Sigmoid colon (tissue), 7 donors: ENCODE measurements around the gene STX18. TPM values are rescaled to one million over a fixed set of nuclear protein-coding genes. Genes with fewer than 3 reads are reported as not detected.

Experiments used
- DNase-seq: peaks from one replicate; pipeline ENCODE4 v3.0.0-alpha.2; 2019
- H3K27ac ChIP-seq, 4 donors: fragments of 200-600 bp; sonication (generic); one replicate each; pipeline ENCODE4 v1.5.1; 2016 to 2019; ENCODE audit warnings: mild to moderate bottlenecking in 1 of 4
- H3K27me3 ChIP-seq, 3 donors: fragments of 200-600 bp; sonication (generic); one replicate each; pipeline ENCODE4 v1.5.1; 2019; ENCODE audit warnings: mild to moderate bottlenecking in 1 of 3
- H3K36me3 ChIP-seq, 4 donors: fragments of 200-600 bp; sonication (generic); one replicate each; pipeline ENCODE4 v1.5.1; 2016 to 2019
- H3K4me1 ChIP-seq, 4 donors: fragments of 200-600 bp; sonication (generic); one replicate each; pipeline ENCODE4 v1.5.1; 2017 to 2019
- H3K4me3 ChIP-seq, 4 donors: fragments of 200-600 bp; sonication (generic); one replicate each; pipeline ENCODE4 v1.5.1; 2017 to 2019; ENCODE audit warnings: mild to moderate bottlenecking in 2 of 4, moderate library complexity in 1 of 4
- H3K9me3 ChIP-seq, 4 donors: fragments of 200-600 bp in 3 of 4; sonication (generic) in 3 of 4; one replicate each; pipeline versions ENCODE4 v1.5.1 to v1.6.1; 2013 to 2019
- CTCF ChIP-seq, 4 experiments: fragments of 450-650 bp in 3 of 4; fragments of 200-600 bp in 1 of 4; IDR thresholded peaks; one replicate each; pipeline ENCODE4 v1.5.1; 2016 to 2019; ENCODE audit warnings: antibody characterized with exemption in 4 of 4, mild to moderate bottlenecking in 3 of 4, moderate library complexity in 2 of 4
- EP300 ChIP-seq, 4 donors: sonication (generic); formaldehyde crosslinking; IDR thresholded peaks; one replicate each; pipeline ENCODE4 v1.6.1; 2017; ENCODE audit warnings: antibody characterized with exemption in 4 of 4
- POLR2A ChIP-seq, 2 donors: fragments of 450-650 bp; IDR thresholded peaks; one replicate each; pipeline ENCODE4 v1.6.1; 2016; ENCODE audit warnings: antibody characterized with exemption in 2 of 2, mild to moderate bottlenecking in 2 of 2, moderate library complexity in 2 of 2
- POLR2AphosphoS5 ChIP-seq, 4 donors: sonication (generic); formaldehyde crosslinking; IDR thresholded peaks; one replicate each; pipeline ENCODE4 v1.6.1; 2017; ENCODE audit warnings: antibody characterized with exemption in 4 of 4
- WGBS, 2 donors: extraction: QIAGEN DNeasy Blood & Tissue Kit; methylation state at CpG; one replicate each; pipeline ENCODE4 v1.1.7; 2013; 5-methylcytosine and 5-hydroxymethylcytosine counted together
- intact Hi-C: fragments of 100-400 bp; cut with DNase I; formaldehyde crosslinking; loops from one replicate; pipeline ENCODE4 v1.15.1; 2023
- polyA plus RNA-seq, 3 donors: library from polyadenylated mRNA; stranded (reverse); fragments of 200-250 nt; gene quantifications; one replicate each; pipeline ENCODE4 v1.2.3, GENCODE V29; 2013
- total RNA-seq, 4 donors: library from RNA; depleted of rRNA; stranded (reverse); fragments of >200 nt; gene quantifications; one replicate each; pipeline ENCODE4 v1.1.0, GENCODE V29; 2016
- donor health status: healthy with polysubstance abuse.
- donor health status: Bipolar disorder and iron deficiency.
- donor health status: healthy.

Gene STX18
- total and polyA plus RNA-seq, 7 donors: 23.5 to 45.1 (median 26.3) TPM

- no peak overlapping the region for H3K27ac ChIP-seq
- TF ChIP-seq POLR2AphosphoS5 (IDR thresholded peaks at IDR 0.05) (no peak), POLR2A (IDR thresholded peaks at IDR 0.05) (no peak), EP300 (IDR thresholded peaks at IDR 0.05) (no peak), CTCF (IDR thresholded peaks at IDR 0.05) (no peak)
- H3K4me1 ChIP-seq: no peaks in the 10 kb centered on the region
- no peaks in the 10 kb centered on the region for H3K27me3 ChIP-seq
- H3K9me3 ChIP-seq: no peaks in the 10 kb centered on the region
- H3K4me3 ChIP-seq: no peak overlapping the region
- DNase-seq: no peak
- 95% methylated on average over 12 of the region's 12 CpGs for WGBS, 2 donors
- H3K36me3 ChIP-seq: peaks cover 19 to 75% (median 35%) of the 10 kb centered on the region in 4 donors
- intact Hi-C loops: no loop called here
These were observed 122.0 kb downstream of the STX18 start for GRCh38 chr4:4419896-4420295.

DNA sequence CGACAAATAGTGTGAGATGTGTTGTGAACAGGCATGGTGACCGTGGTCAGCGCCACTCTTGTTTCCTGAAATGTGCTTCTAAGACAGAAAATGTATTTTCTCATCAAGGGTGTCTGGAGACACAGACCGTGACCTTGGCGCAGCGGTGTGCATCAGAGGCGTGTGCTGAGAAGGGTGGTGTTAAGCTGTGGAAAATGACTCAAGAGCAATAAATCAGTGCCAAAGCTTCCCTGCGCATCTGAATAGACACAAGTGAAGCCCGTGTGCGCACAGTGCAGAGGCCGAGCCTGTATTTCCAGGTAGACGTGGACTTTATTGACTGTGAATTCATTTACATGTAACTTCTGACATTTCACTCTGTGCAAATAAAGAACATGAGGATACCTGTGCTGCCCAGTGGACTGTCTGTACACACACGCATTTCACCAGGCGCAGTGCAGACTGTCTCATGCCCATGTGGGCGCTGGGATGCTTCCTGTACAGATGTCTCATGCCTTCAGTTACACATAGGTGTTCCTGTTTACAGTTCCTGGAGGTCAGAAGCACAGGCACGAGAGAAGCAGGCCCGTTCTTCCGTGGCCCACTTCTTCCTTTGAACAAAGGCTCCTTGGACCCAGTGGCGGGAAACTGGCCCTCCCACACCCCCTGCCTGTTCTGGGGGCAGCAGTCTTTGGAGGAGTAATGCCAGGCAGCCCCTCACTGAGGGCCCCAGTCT, 123.0 kb downstream of the STX18 start:
- H3K27ac ChIP-seq: no peak overlapping the region
- no peaks in the 10 kb centered on the region for H3K9me3 ChIP-seq
- H3K36me3 ChIP-seq: peaks cover 19 to 64% (median 28%) of the 10 kb centered on the region in 4 donors
- no peak overlapping the region for H3K4me3 ChIP-seq
- intact Hi-C loops: no loop called here
- TF ChIP-seq POLR2AphosphoS5 (IDR thresholded peaks at IDR 0.05): no peak
- TF ChIP-seq CTCF (IDR thresholded peaks at IDR 0.05): no peak
- no peak for TF ChIP-seq POLR2A (IDR thresholded peaks at IDR 0.05)
- no peak for TF ChIP-seq EP300 (IDR thresholded peaks at IDR 0.05)
- no peaks in the 10 kb centered on the region for H3K27me3 ChIP-seq
- no peaks in the 10 kb centered on the region for H3K4me1 ChIP-seq
- 78 to 87% methylated on average over 19 of the region's 19 CpGs for WGBS, 2 donors
- no peak for DNase-seq

DNA sequence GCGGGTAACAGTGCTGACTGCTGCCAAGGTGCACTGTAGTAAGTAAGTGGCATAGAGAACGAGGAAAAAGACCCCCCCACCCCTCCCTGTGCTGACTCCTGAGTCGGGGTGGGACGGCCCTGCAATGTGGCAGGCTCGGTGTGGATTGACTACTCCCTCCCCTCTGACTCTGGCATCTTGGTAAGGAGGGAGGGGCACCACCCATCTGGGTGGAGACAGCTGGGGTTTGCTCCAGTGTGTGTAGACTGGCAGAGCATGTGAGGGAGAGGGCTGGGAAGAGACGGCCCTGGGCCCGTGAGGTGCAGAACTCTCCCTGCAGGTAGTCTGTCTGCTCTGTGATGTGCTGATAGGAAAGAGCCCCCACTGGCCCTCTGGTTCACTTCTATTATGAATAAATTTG, 124.0 kb downstream of the STX18 start:
- 69 to 84% methylated on average over 7 of the region's 7 CpGs for WGBS, 2 donors
- H3K27ac ChIP-seq: no peak overlapping the region
- peak; percentile 59 for DNase-seq

DNA sequence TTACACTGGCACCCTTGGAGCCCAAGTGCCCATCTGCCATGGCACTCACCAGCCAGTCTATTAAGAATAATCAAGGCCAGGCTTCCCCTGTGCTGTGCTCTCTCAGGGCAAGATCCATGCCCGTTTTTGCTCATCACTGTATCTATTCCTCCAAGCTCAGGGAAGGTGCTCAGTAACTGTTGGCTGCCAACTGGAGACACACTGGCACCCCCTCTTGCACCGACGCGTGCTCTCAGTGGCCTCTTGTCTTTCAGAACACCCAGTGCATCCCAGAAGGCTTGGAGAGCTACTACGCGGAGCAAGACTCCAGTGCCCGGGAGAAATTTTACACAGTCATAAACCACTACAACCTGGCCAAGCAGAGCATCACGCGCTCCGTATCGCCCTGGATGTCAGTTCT, 124.9 kb downstream of the STX18 start:
- intact Hi-C loops: no loop called here
- peak; percentile 37 for DNase-seq
- no peak overlapping the region for H3K4me3 ChIP-seq
- H3K4me1 ChIP-seq: no peaks in the 10 kb centered on the region
- H3K27me3 ChIP-seq: no peaks in the 10 kb centered on the region
- TF ChIP-seq EP300 (IDR thresholded peaks at IDR 0.05): no peak
- WGBS, 2 donors: 94 to 96% methylated on average over 11 of the region's 11 CpGs
- H3K27ac ChIP-seq: no peak overlapping the region
- H3K9me3 ChIP-seq: no peaks in the 10 kb centered on the region
- H3K36me3 ChIP-seq: peaks cover 17 to 47% (median 25%) of the 10 kb centered on the region in 4 donors

More for the DNA sequence above, 124.0 kb downstream of the STX18 start:
- no peaks in the 10 kb centered on the region for H3K27me3 ChIP-seq
- TF ChIP-seq POLR2AphosphoS5 (IDR thresholded peaks at IDR 0.05) (no peak), CTCF (IDR thresholded peaks at IDR 0.05) (no peak), EP300 (IDR thresholded peaks at IDR 0.05) (no peak), POLR2A (IDR thresholded peaks at IDR 0.05) (no peak)
- H3K9me3 ChIP-seq: no peaks in the 10 kb centered on the region
- H3K4me3 ChIP-seq: no peak overlapping the region
- no peaks in the 10 kb centered on the region for H3K4me1 ChIP-seq
- intact Hi-C loops: no loop called here
- peaks cover 18 to 55% (median 28%) of the 10 kb centered on the region in 4 donors for H3K36me3 ChIP-seq

GRCh38 chr4:4415806-4416805, 125.7 kb downstream of the STX18 start:
- H3K27me3 ChIP-seq: no peaks in the 10 kb centered on the region
- no peak for TF ChIP-seq EP300 (IDR thresholded peaks at IDR 0.05)
- no peak for TF ChIP-seq CTCF (IDR thresholded peaks at IDR 0.05)
- TF ChIP-seq POLR2AphosphoS5 (IDR thresholded peaks at IDR 0.05): no peak
- TF ChIP-seq POLR2A (IDR thresholded peaks at IDR 0.05): no peak
- peak; percentile 25 for DNase-seq
- H3K4me1 ChIP-seq: no peaks in the 10 kb centered on the region
- no peaks in the 10 kb centered on the region for H3K9me3 ChIP-seq
- WGBS, 2 donors: 95 to 97% methylated on average over 27 of the region's 27 CpGs
- no peak overlapping the region for H3K4me3 ChIP-seq
- no peak overlapping the region for H3K27ac ChIP-seq
- peaks cover 10 to 38% (median 21%) of the 10 kb centered on the region in 4 donors for H3K36me3 ChIP-seq
- intact Hi-C loops: no loop called here
